Measurements from ENCODE around the gene NEK6. TPM values are rescaled to one million over a fixed set of nuclear protein-coding genes. Genes with fewer than 3 reads are reported as not detected.

NEK6 gene
- total and polyA plus RNA-seq, 9 of the 15 experiments (the other 6 are each of a cell fraction or from before 2014, with no cell fraction given), result 3.1 to 19.0 (median 8.4) TPM

GRCh38 chr9:124222109-124222508 lies 35.6 kb upstream of the NEK6 start (continued):
- TF ChIP-seq TFAP4 (CRISPR knock-in tag; IDR thresholded peaks at IDR 0.05; ENCODE audit: borderline replicate concordance), result no peak
- TF ChIP-seq EP300 (IDR thresholded peaks at IDR 0.05; ENCODE audit: low read length), result no peak
- no peak for TF ChIP-seq BCL6 (CRISPR knock-in tag; IDR thresholded peaks at IDR 0.05)
- no peak for TF ChIP-seq SMARCA4 (IDR thresholded peaks at IDR 0.05)
- no peak for TF ChIP-seq ZNF431 (CRISPR knock-in tag; IDR thresholded peaks at IDR 0.05)
- TF ChIP-seq RNF2 (IDR thresholded peaks at IDR 0.05), result no peak
- TF ChIP-seq MLX (CRISPR knock-in tag; conservative IDR thresholded peaks at IDR 0.05), result no peak
- TF ChIP-seq ZNF586 (CRISPR knock-in tag; conservative IDR thresholded peaks at IDR 0.05), result no peak
- TF ChIP-seq ZBTB33 (CRISPR knock-in tag; IDR thresholded peaks at IDR 0.05), result no peak
- TF ChIP-seq CEBPG (CRISPR knock-in tag; IDR thresholded peaks at IDR 0.05), result no peak
- no peak for TF ChIP-seq CEBPG (tag; conservative IDR thresholded peaks at IDR 0.05 in 1 of 2, IDR thresholded peaks at IDR 0.05 in 1 of 2)
- no peak for TF ChIP-seq SMARCC2 (IDR thresholded peaks at IDR 0.05; ENCODE audit: low read depth)
- TF ChIP-seq ARNT (IDR thresholded peaks at IDR 0.05), result no peak

Data from K562 (cell line).